ENCODE data around the gene TMEM150B.

GRCh38 chr19:55302318-55302703, 22.8 kb downstream of the TMEM150B start:
- TF ChIP-seq CTCF (conservative IDR thresholded peaks at IDR 0.05; ENCODE audit: low read length): no peak
- TF ChIP-seq EZH2phosphoT487 (IDR thresholded peaks at IDR 0.05; ENCODE audit: borderline replicate concordance, low read depth, low read length): no peak
